NCI-H748 treated with DMSO at 0.1 percent for 48 hours (cell line): Measurements from ENCODE around the gene ZMYND8.
"Not testable (repeated sequence)": the region's sequence is repeated elsewhere in the genome, so short reads cannot be mapped to it uniquely, and the experiment has no call there.

Experiments used
- DNase-seq: peaks from one replicate; lab custom pipeline; 2025; lab: John Stamatoyannopoulos, UW

The ZMYND8 gene

DNA sequence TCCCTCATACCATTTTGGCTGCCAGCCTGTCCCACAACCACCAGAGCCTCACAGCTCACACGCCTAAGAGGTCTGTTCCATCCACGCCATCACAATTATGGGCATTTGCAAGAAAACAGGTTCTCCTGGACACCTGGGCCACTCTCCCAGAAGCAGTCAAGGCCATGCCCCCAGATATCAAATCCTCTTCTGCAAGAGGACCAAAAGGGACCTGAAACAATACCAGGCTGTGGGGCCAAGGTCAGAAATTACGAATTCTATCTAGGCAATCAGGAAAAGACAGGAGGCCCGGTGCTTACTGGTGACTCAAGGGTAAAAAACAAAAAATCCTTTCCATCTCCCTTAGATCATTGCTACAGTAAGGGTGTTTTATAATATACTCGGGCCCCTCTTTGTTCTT is 69.8 kb downstream of the ZMYND8 start:
- DNase-seq = no peak

DNA sequence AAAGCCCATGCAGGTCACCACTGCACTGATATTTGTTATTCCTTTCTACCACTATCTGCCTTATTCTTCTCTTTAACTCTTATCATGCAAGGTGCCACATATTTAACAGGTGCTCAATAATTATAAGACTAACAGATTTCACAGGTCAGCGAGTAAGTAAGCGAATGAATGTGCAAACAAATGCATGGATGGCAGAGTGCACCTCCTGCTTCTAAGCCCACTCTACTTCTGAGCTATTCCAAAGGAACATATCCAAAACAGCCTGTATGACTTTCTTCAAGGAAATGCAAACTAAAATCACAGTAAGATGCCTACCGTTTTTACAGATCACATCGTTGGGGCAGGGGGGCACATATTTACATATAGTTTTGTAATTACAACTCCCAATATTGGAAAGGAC is 71.3 kb downstream of the ZMYND8 start:
- DNase-seq = no peak

DNA sequence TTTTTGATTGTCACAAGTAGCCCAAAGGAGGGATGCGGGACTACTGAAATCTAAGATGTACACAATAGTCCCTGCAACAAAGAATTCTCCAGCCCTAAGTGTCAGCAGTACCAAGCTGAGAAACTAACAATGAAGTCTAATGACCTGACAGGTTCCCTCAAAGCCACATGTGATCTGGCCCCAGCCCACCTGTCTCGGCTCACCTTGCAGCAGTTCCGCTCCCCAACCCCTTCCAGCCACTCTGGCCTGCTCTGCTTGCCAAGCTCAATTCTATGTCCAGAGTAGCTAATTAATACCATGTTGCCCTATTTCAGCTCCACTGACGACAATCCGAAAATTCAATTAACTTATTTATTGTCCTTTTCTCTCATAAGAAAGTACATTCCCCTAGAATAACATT is 72.1 kb downstream of the ZMYND8 start:
- no peak for DNase-seq

DNA sequence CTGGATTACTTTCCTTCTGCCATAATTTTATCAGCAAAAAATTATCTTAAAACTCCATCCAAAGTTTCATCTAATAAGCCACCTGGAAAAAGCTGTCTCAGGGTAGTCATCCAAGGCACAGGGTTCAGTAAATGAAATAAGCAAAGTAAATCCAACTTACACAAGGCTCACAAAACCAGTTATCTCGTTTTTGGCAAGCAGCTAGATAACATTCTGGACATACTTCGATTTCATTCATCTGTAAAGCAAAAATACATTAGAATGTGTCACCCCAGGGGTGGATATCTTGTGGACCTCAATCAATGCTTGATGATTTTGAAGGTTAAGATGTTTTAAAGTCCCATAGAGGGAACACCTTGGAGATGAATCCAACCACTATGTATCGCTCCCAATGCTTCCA is 73.1 kb downstream of the ZMYND8 start:
- DNase-seq = no peak

DNA sequence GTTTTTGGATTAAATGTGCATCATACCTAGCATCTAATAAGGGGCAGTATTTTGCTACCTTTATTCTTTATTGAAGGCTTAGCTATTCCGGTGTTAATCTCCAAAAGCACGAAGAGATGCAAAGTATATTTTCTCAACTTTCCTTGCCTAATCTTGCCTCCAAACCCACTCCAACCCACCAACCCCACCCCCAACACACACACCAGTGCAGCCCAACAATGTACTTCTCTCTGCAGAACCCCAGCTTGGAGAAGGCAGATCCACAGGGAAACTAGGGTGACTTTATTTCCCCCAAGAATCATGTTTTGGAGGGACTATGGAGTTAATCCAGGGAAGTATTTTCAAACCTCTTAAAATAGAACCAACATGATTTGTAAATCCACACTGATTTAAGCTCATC is 73.6 kb downstream of the ZMYND8 start:
- DNase-seq = no peak

DNA sequence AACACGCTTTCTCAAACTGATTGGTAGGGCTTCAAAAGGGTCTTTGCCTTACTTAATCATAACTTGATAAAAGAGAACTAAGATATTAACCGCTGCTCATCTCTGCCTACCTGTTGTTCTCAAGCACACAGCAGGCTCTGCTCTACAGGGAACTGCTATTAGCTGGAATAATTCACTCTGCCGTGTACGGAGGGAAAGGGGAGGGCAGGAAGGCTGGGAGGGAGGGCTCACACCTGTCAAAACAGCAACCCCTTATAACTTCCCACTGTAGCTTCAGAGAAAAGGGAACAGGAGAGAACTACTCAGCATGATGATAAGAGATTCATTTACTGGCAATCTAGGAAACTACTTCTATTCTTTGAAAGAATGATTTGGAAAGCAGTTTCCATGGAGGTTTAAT is 75.1 kb downstream of the ZMYND8 start:
- DNase-seq = no peak

DNA sequence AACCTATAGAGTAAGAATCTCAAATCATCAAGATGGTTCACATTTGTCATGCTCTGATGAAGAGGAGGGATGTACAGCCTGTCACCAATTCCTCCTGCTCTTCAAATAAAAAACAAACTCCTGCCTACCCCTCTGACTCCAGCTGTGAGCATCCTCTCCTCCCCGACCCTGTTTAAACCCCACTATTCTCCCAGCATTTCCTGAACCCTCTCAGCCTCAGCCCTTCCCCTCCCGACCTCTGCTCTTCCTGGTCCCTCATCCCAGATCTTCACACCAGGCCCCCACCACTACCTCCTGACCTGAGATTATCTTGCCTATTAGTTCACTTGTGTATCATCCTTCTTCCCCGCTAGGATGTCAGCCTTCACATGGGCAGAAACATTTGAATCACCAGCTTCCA is 75.8 kb downstream of the ZMYND8 start:
- no peak for DNase-seq

DNA sequence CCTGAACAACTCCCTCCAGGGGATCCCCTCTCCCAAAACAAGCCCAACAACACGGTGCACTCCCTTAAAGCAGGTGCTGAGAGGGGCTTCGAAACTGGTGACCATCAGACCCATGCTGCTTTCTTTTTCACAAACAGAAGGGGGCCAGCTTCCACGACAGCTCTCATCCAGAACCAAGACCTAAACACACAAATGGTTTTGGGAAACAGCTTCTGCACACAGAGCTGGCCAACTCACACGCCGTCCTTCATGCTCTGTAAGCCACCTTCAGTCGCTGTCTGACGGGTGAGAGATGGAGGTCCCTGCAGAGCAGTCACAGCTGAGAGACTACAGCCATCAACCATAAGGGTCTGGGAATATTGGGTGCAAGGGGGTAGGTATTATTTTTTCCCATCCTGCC is 76.3 kb downstream of the ZMYND8 start:
- DNase-seq = no peak

DNA sequence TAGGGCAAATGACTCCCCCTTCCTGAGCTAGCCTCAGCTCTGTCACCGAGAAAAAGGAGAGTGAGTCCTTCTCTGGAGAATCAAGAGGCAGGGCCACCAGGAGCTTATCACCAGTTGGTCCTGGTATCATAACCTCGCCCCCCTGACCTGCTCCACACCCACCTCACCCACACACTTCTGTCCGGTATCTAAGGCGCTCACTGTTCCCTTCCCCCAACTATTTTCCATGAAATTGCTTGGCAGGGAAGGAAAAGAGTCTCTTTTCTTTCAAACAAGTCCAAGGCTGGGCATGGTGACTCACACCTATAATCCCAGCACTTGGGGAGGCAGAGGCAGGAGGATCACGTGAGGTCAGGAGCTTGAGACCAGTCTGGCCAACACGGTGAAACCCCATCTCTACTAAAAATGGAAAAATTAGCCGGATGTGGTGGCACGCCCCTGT is 77.6 kb downstream of the ZMYND8 start:
- no peak for DNase-seq

DNA sequence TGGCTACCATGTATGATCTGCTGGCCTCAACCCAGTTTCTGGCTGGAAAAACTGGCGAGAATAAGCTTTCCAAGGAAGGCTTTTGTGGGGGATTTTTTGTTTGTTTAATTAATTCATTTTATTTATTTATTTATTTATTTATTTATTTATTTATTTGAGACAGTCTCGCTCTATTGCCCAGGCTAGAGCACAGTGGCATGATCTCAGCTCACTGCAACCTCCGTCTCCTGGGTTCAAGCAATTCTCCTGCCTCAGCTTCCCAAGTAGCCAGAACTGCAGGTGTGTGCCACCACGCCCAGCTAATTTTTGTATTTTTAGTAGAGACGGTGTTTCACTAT is 79.0 kb downstream of the ZMYND8 start:
- DNase-seq = not testable (repeated sequence)

DNA sequence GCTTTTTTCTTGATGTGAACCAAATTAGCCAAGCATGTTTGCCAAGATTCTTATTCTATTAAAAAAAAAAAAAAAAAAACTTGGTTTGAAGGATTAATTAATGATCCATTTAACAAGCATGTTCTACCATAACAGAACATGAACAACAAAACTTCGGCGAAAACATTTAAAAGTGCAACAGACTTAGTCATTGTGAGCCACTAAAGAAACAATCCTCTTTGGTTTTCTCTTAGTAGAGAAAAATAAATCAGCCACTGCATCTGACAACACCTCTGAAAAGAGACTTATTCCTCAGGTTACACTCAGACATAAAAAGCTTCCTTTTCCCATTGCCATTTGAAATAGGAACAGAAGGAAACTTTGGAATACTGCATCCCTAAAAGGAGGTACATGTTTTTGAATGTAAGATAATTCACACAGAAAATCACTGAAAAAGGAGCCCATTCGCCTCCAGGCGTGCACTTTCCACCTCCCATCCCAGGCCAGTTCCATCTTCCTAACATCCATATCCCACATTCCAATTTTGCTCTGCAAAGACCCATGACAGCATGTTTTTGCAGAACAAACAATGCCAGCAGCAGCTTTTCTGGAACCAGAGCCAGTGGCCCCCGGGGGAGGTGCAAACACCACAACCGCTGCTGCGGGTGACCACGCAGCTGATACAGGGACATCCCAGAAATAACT is 79.5 kb downstream of the ZMYND8 start:
- no peak for DNase-seq

DNA sequence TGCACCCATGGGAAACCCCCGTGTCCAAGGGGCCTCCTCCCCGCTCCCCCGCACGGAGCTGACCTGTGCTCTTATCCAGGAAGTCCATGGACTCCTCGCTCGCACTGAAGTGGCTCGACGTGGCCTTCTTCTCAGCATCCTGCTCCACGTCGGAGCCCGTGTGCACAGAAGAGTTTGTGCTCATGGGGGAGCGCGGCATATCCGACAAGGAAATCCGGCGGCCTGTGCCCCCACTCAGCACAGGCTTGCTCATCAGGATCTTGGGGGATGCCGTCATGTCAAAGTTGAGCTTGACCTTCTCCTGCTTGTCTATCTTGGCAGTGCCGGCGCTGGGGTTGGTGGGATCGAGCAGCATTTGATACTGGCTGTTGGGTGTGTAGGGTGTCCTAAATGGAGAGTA is 80.2 kb downstream of the ZMYND8 start:
- no peak for DNase-seq

DNA sequence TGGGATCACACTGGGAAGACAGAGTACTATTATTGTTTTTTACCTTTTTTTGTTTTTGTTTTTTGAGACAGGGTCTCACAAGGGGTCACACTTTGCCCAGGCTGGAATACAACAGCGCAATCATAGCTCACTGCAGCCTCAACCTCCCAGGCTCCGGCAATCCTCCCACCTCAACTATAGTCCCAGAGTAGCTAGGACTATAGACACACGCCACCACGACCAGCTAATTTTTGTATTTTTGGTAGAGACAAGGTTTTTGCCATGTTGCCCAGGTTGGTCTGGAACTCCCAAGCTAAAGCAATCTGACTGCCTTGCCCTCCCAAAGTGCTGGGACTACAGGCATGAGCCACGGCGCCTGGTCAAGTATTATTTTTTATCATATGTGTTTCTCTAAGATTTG is 81.0 kb downstream of the ZMYND8 start:
- DNase-seq = no peak

DNA sequence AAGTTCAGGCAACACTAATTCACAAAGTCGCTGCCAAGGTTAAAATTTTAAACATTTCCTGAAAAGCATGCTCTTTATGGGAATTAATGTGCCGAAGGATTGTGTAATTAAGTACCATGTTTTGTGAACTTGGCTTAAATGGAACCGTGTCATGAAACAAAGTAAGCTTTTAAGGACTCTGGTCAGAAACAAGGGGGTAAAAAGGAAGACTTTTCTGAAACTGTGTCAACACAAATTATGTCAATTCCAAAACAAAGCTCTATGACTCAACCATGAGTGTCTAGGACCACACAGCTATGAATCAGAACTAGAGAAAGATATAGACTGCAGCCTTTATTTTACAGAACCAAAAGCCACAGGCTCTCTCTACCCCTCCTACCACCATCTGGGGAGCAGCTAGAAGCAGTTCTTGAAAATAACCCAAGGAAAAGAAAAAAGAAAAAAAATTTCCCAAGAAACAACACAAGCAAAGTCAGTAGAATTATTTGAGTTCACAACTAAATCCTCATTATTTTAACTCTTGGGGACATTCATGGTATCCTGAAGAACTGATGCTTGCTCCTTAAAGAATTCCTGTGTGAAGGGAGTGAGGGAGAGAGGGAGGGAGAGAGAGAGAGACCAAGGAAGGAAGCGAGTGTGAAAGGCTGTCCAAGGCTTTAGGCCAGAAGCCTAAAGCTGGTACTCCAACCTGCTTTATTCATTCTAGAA is 81.9 kb downstream of the ZMYND8 start:
- no peak for DNase-seq

DNA sequence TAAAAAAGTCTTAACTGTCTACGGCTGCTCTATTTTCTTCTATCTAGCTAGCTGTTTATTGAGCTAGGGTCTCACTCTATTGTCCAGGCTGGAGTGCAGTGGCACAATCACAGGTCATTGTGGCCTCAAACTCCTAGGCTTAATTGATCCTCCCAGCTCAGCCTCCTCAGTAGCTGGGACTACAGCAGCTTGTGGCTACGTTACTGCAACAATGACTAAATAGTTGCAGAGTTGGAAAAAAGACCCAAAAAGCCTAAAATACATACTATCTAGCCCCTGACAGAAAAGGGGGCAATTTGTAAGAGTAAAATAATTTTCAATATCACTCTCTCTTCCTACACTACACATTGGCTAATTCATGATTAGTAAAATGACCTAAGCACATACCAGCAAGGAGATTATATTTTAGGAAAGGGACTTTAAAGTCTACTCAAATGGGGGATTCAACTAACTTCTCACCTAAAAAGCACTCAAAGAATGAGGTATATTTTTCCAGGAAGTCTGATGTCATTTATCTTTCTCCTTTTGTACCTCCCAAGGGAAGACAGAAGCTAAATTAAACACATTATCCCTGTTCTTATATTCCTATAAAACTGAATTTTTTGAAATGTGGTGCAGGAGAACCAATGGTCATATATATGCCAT is 82.8 kb downstream of the ZMYND8 start:
- no peak for DNase-seq

DNA sequence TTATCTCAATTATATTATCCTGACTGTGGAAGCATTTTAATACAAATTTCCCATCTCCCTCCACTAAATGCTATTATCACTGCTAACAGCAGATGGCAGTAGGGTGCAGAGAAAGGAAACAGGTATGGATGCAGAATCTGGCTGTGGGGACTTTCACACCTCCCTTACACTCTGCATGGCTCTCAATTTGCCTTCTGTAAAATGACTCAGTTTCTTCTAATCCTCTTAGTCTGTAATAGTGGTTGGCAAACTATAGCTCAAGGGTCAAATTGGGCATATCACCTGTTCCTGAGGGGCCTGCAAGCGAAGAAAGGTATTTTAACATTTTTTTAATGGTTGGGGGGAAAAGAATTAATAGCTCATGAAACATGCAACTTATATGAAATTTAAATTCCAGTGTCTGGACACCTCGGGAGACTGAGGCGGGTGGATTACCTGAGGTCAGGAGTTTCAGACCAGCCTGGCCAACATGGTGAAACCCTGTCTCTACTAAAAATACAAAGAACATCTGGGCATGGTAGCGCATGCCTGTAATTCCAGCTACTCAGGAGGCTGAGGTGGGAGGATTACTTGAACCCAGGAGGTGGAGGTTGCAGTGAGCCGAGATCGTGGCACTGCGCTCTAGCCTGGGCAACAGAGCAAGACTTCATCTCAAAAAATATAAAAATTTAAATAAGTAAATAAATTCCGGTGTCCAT is 83.5 kb downstream of the ZMYND8 start:
- peak; percentile 52 for DNase-seq

DNA sequence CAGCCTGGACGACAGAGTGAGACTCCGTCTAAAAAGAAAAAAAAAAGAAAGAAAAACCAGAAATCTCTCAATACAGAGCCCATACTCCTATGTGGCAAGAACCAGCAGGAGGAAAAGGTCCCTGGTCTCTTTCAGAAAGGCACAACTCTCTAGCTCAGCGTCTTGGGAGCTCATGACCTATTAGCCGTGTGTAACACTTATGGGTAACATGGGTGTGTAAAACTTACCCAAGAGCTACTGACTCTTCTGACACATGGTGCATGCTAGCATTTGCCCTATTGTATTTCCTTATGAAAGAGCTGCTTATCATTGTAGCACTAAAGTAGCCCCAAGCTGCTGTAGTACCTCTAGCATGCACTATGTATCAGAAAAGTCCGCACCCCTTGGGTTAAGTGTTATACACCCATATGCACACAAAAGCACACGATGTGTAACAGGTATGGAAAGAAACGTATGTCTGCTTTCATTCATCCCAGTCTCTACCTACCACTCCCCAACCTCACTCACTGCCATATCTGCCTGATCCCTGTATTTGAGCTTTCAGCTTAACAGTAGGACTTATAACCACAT is 85.4 kb downstream of the ZMYND8 start:
- no peak for DNase-seq

DNA sequence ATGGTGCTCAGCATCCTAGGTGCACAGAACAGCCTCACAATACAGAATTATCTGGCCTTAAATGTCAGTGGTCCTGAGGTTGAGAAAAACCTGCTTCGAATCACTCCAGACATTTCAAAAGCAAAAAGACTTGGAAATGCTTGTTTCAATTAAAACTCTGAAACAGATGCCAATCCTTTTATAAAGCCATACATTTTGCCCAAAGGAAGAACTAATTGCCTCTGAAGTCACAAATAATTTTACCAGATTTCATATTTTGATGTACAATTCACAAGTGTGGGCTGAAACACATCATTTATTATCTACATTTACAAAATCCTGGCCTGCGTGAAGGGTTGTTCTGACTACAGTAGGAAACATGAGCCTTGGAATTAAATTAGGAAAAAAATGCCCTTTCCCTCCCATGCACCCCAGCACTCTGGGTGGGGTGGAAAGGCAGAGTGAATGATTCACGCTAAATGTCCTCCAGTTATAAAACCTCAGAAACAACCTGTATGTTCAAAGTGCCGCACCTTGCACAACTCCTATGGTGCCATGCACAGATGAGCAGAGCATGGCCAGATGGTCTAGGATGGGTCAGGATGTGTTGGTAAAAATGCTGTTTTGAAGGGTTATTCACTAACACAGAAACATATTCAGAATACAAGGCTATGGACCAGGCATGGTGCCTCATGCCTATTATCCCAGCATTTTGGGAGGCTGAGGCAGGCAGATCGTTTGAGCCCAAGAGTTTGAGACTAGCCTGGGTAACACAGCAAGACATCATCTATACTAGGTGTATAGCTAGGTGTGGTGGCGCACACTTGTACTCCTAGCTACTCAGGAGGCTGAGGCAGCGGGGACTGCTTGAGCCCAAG is 87.0 kb downstream of the ZMYND8 start:
- no peak for DNase-seq

DNA sequence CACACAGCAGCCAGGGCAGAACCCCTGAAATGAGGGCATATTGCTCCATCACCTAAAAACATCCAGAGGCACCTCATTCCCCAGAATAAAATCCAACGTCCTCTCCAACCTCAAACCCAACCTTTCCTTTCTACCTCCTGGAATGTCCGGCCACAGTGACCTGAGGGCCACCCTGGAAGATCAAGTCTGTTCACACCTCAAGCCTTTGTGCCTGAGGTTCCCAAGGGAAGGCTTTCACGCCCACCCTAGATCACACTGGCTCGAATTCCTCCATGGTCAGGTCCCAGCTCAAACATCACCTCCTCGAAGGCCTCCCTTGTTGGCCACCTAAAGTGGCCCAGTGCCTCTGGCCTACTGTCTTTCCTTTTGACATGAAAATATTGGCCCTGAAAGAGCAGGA is 88.9 kb downstream of the ZMYND8 start:
- no peak for DNase-seq

DNA sequence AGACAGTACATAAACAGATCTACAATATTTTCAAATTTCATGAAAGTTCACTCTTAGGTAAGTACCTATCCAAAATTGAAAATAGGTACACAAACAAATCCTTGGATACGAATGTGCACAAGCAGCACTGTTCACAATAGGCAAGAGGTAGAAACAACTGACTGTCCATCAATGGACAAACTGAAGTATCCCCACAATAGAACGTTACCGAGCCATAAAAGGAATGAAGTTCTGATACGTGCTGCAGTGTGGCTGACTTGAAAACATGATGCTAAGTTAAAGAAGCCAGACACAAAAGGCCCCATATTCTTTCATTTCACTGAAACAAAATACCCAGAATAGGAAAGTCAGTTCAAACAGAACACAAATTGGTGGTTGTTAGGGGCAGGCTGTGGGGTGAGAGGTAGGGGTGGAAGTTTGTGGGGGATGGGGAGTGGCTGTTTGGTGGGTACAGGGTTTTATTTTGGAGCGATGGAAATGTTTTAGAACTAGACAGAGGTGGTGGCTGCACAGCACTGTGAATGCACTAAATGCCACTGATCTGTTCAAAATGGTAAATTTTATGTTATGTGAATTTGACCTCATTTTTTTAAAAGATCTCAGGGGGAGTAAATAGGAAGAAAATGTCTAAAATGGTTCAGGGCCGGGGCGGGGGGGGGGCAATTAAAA is 89.5 kb downstream of the ZMYND8 start:
- DNase-seq = no peak

DNA sequence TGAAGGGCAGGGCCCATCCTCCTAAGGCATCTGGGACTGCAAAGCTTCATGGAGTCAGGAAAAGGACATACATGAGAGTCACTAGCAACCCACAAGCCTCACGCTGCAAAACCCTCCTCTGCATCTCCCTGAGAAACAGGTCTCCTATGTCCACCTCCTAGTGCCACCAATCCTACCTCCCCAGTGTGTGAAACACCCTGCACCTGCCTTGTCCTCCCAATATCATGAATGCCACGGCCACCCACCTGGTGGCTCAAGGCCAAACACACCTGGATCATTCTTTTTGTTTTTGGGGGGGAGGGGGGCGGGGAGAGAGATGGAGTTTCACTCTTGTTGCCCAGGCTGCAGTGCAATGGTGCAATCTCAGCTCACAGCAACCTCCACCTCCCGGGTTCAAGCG is 90.5 kb downstream of the ZMYND8 start:
- peak; percentile 43 for DNase-seq
